HG03095 (cell line): ENCODE results near the gene KRTAP3-3.

Experiments used
- ATAC-seq: cut with Tn5 transposase; IDR thresholded peaks from one replicate; pipeline ENCODE4 v1.9.1; 2021; ENCODE audit warnings: moderate library complexity; ENCODE audit not compliant: unreplicated experiment

KRTAP3-3 gene

GRCh38 chr17:40961591-40961990 is 32.4 kb downstream of the KRTAP3-3 start:
- ATAC-seq: no peak

DNA sequence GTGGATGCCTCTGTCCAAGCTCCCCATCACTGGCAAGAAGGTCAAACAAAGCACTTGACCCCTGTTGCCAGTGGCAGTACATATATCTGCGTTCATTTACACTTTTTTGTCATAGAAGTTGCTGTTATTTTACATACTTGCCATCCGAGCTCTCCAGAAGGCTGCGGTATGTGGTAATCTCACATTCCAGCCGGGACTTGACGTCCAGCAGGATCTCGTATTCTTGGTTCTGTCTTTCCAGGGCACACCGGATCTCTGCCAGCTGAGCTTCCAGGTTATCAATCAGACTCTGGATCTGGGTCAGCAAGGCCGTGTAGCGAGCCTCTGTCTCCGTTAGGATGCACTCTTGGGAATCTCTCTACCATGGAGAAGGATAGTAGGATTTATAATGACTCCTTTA is 33.8 kb downstream of the KRTAP3-3 start:
- no peak for ATAC-seq

GRCh38 chr17:40958086-40958953 is 35.6 kb downstream of the KRTAP3-3 start:
- no peak for ATAC-seq

- ATAC-seq: no peak
Observed at GRCh38 chr17:40956401-40957254, 37.3 kb downstream of the KRTAP3-3 start.

DNA sequence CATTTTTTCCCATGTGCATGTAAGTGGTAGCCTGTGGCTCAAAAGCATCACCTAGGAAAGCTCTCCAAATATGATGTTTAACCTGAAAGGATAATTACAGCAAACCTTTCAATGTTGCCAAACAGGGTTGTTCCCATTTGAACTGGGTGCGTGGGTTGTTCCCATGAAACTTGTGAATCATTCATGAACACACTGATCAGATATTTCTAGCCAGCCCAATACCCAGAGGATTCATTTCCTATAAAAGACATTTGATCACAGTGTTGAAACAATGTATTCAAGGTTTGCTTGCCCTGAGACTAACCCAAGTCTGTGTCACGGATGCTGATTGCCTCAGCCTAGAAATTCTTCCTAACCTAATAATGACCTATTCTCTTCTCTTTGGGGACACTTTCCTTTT is 40.1 kb downstream of the KRTAP3-3 start:
- no peak for ATAC-seq

- ATAC-seq: no peak
Observed at GRCh38 chr17:40952661-40953060, 41.3 kb downstream of the KRTAP3-3 start.

GRCh38 chr17:40952154-40952553 is 41.8 kb downstream of the KRTAP3-3 start:
- ATAC-seq: no peak

GRCh38 chr17:40951011-40951622 is 42.8 kb downstream of the KRTAP3-3 start:
- no peak for ATAC-seq

DNA sequence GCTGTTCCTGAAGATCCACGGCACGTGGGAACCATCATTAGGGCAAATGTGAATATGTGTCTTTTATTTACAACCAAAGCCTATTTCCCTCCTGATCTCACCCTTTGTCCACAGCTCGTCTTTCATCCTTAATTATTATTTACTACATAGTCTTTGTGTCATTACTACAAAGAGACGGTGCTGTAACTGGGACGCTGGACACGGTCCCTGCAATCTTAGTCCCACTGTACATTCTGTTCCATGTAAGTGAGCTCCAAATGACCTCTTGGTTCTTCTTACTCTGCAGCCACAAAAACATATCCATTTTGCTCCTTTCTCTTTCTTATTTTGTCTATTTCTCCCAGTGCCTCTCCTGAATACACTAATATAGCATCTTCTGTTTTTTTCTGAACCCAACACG is 43.8 kb downstream of the KRTAP3-3 start:
- ATAC-seq: no peak

DNA sequence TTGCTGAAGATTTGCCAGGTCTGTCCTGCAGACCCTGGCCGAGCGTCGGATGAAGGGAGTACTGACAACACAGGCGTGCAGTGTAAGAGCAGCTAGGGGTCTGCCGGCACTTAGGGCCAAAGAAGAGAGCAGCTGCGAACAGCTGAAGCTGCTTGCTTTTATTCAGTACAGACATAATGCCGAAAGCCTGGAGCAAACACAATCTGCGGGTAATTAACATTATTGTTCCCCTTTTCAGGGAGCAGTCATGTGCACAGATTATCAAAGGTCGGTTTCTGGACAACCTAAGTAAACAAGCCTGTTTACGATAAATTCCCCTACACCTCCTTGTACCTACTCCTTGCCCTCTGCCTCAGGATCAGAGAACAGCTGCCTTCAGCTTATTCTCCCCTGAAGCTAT is 44.5 kb downstream of the KRTAP3-3 start:
- no peak for ATAC-seq

- ATAC-seq: no peak
Observed at GRCh38 chr17:40947929-40948328, 46.0 kb downstream of the KRTAP3-3 start.

DNA sequence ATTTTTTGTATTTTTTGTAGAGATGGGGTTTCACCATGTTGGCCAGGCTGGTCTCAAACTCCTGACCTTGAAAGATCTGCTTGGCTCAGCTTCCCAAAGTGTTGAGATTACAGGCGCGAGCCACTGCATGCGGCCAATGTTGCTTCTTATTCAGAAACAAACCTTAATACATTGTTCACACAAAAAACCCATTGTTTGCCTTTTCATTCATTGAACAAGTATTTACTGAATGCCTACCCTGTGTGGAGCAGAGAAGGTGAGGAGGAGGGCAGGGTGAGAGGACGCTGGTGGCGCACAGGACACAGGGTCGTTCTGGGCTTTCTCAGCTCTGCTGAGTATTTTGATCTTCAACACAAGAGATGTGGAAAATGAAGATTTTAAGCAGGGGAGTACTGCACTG is 48.5 kb downstream of the KRTAP3-3 start:
- no peak for ATAC-seq

DNA sequence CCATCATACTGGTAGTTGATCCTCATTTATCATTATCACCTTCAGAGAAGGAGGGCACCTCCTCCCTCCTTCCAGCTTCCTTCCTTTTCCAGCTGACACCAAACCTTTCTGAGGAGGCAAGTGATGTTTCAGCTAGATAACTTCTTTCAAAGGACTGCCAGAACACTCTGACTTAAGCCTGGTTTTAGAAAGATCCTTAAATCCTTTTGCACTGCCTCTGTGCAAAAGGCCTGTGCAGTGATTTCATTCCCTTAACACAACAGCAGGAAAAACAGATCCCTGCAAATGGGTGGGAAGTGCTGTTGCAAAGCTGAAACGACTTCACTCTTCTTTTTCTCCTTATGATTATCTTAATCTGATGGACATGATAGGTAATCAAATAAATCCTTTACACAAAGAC is 49.4 kb downstream of the KRTAP3-3 start:
- no peak for ATAC-seq
